GM23338 (cell line): ENCODE results near the gene POLA2. TPM values are rescaled to one million over a fixed set of nuclear protein-coding genes. Genes with fewer than 3 reads are reported as not detected.

Source experiments
- ATAC-seq: fragments of 200-7000 bp; cut with Tn5 transposase; 3 replicates; pipeline ENCODE4 v1.9.1; 2020
- DNase-seq: peaks from one replicate; pipeline ENCODE4 v3.0.0-alpha.2; 2015; ENCODE audit warnings: low spot score
- H2AFZ ChIP-seq: fragments of 200-600 bp; sonication (generic); 2 replicates; pipeline ENCODE4 v1.8.0; 2016; ENCODE audit warnings: antibody characterized with exemption, mild to moderate bottlenecking, moderate library complexity
- H3F3A ChIP-seq: fragments of 200-600 bp; sonication (generic); replicated peaks from 2 replicates; pipeline ENCODE4 v1.8.0; 2017; ENCODE audit warnings: antibody characterized with exemption, mixed run types, low read depth
- H3K27ac ChIP-seq: fragments of 200-600 bp; sonication (generic); 2 replicates; pipeline ENCODE4 v1.6.1; 2016; ENCODE audit warnings: low read depth
- H3K27me3 ChIP-seq: fragments of 200-600 bp; sonication (generic); 2 replicates; pipeline ENCODE4 v1.8.0; 2016; ENCODE audit warnings: mild to moderate bottlenecking, mixed run types, moderate library complexity; ENCODE audit not compliant: insufficient read depth
- H3K36me3 ChIP-seq: fragments of 200-600 bp; sonication (generic); 2 replicates; pipeline ENCODE4 v1.8.0; 2016; ENCODE audit warnings: mild to moderate bottlenecking; ENCODE audit not compliant: insufficient read depth
- H3K4me1 ChIP-seq: fragments of 200-600 bp; sonication (generic); 2 replicates; pipeline ENCODE4 v1.8.0; 2016; ENCODE audit warnings: mild to moderate bottlenecking, moderate library complexity; ENCODE audit not compliant: insufficient read depth
- H3K4me2 ChIP-seq: fragments of 200-600 bp; sonication (generic); 2 replicates; pipeline ENCODE4 v1.7.1; 2017; ENCODE audit warnings: mixed run types
- H3K4me3 ChIP-seq: fragments of 200-600 bp; sonication (generic); 2 replicates; pipeline ENCODE4 v1.6.1; 2016; ENCODE audit warnings: mixed run types
- H3K79me2 ChIP-seq: fragments of 200-600 bp; sonication (generic); replicated peaks from 2 replicates; pipeline ENCODE4 v1.8.0; 2017; ENCODE audit warnings: mild to moderate bottlenecking; ENCODE audit not compliant: insufficient read depth
- H3K9me2 ChIP-seq: fragments of 200-600 bp; sonication (generic); 2 replicates; pipeline ENCODE4 v1.8.0; 2017; ENCODE audit not compliant: insufficient read depth
- H4K20me1 ChIP-seq: fragments of 200-600 bp; sonication (generic); replicated peaks from 2 replicates; pipeline ENCODE4 v1.8.0; 2017; ENCODE audit warnings: mild to moderate bottlenecking; ENCODE audit not compliant: insufficient read depth
- H3K27ac Mint-ChIP-seq: 2 replicates; pipeline ENCODE4 v1.8.0; 2020; ENCODE audit warnings: inconsistent platforms, mild to moderate bottlenecking, moderate library complexity, mixed read lengths
- H3K27me3 Mint-ChIP-seq: 3 replicates; pipeline ENCODE4 v1.8.0; 2022; ENCODE audit warnings: low read depth, mild to moderate bottlenecking, moderate library complexity, mixed read lengths, inconsistent platforms; ENCODE audit not compliant: insufficient read depth, poor library complexity
- H3K36me3 Mint-ChIP-seq: 3 replicates; pipeline ENCODE4 v1.8.0; 2021; ENCODE audit warnings: low read depth, mild to moderate bottlenecking, inconsistent platforms, moderate library complexity, mixed read lengths
- H3K4me1 Mint-ChIP-seq: 3 replicates; pipeline ENCODE4 v1.8.0; 2020; ENCODE audit warnings: mild to moderate bottlenecking, inconsistent platforms, mixed read lengths
- H3K4me3 Mint-ChIP-seq: 3 replicates; pipeline ENCODE4 v1.8.0; 2021; ENCODE audit warnings: moderate library complexity, mild to moderate bottlenecking, inconsistent platforms, mixed read lengths
- H3K9me3 Mint-ChIP-seq: 3 replicates; pipeline ENCODE4 v1.8.0; 2020; ENCODE audit warnings: moderate library complexity, mild to moderate bottlenecking, inconsistent platforms, mixed read lengths
- CREB1 ChIP-seq: fragments of 250-450 bp; sonication (Bioruptor Pico); IDR thresholded peaks from 2 replicates; pipeline ENCODE4 v1.5.0; 2020; ENCODE audit warnings: low read depth, mild to moderate bottlenecking, moderate library complexity
- CTCF ChIP-seq, 2 experiments: fragments of 200-600 bp in 1 of 2; sonication (generic) in 1 of 2; conservative IDR thresholded peaks; 2 replicates each; pipeline versions ENCODE4 v1.5.1 to v1.6.1; 2016 to 2017; ENCODE audit warnings: antibody characterized with exemption in 2 of 2, low read depth in 2 of 2, mild to moderate bottlenecking in 2 of 2, moderate library complexity in 1 of 2
- EZH2phosphoT487 ChIP-seq: fragments of 200-600 bp; sonication (generic); IDR thresholded peaks from one replicate; pipeline ENCODE4 v1.8.1; 2018; ENCODE audit warnings: antibody characterized with exemption; ENCODE audit not compliant: unreplicated experiment
- JUNB ChIP-seq: IDR thresholded peaks from one replicate; pipeline ENCODE4 v1.6.1; 2016; ENCODE audit warnings: antibody characterized with exemption; ENCODE audit not compliant: unreplicated experiment
- NANOG ChIP-seq: IDR thresholded peaks from 2 replicates; pipeline ENCODE4 v1.6.1; 2016; ENCODE audit warnings: antibody characterized with exemption, borderline replicate concordance
- ZNF331 ChIP-seq: fragments of 250-450 bp; sonication (Bioruptor Pico); IDR thresholded peaks from 2 replicates; pipeline ENCODE4 v1.5.0; 2020; ENCODE audit warnings: low read depth, mild to moderate bottlenecking, moderate library complexity
- ZNF462 ChIP-seq: fragments of 250-450 bp; sonication (Bioruptor Pico); IDR thresholded peaks from 2 replicates; pipeline ENCODE4 v1.5.0; 2020; ENCODE audit warnings: mild to moderate bottlenecking, moderate library complexity
- polyA plus RNA-seq: library from polyadenylated mRNA; unstranded; fragments of >200 nt; fragmentation: Nextera tagmentation; extraction: Ambion mirVana; gene quantifications from 2 replicates; pipeline ENCODE4 v1.2.1, GENCODE V29; 2016
- total RNA-seq: library from RNA; depleted of rRNA; stranded (reverse); fragments of >200 nt; shearing (Covaris generic); gene quantifications from 2 replicates; pipeline ENCODE4 v1.2.3, GENCODE V29; 2014
- TF ChIP-seq, protein P1 (sequence below): IDR thresholded peaks from 2 replicates; pipeline ENCODE4 v1.6.1; 2016; ENCODE audit warnings: antibody characterized with exemption

POLA2 gene
- total and polyA plus RNA-seq, 2 experiments from 2014 or later, result 22.5 to 30.4 TPM

GRCh38 chr11:65274735-65275682 is 13.2 kb downstream of the POLA2 start:
- no peaks in the 10 kb centered on the region for H3K79me2 ChIP-seq
- no peak overlapping the region for H3K27ac ChIP-seq
- peaks cover 22% of the 10 kb centered on the region for H3K36me3 ChIP-seq
- ATAC-seq, result peak; percentile 99
- Mint-ChIP-seq H3K27ac (no peak overlapping the region), H3K4me1 (peaks cover 5% of the 10 kb centered on the region; the same call in 1 of the 3 replicates), H3K4me3 (no peak overlapping the region), H3K27me3 (peaks cover 4% of the 10 kb centered on the region), H3K9me3 (no peaks in the 10 kb centered on the region), H3K36me3 (peaks cover 69% of the 10 kb centered on the region)
- no peak overlapping the region for H2AFZ ChIP-seq
- no peak overlapping the region for H3K4me3 ChIP-seq
- no peaks in the 10 kb centered on the region for H3K9me2 ChIP-seq
- H3K4me2 ChIP-seq, result no peak overlapping the region
- H3F3A ChIP-seq, result peaks cover 7% of the 10 kb centered on the region; the same call in 1 of the 2 replicates
- no peaks in the 10 kb centered on the region for H3K27me3 ChIP-seq
- DNase-seq, result peak; percentile 83
- no peaks in the 10 kb centered on the region for H3K4me1 ChIP-seq
- peaks cover 1% of the 10 kb centered on the region for H4K20me1 ChIP-seq
- no peak for TF ChIP-seq EZH2phosphoT487
- TF ChIP-seq NANOG, result no peak
- no peak for TF ChIP-seq ZNF331
- TF ChIP-seq CREB1, result no peak
- TF ChIP-seq ZNF462, result no peak
- TF ChIP-seq, protein P1, sequence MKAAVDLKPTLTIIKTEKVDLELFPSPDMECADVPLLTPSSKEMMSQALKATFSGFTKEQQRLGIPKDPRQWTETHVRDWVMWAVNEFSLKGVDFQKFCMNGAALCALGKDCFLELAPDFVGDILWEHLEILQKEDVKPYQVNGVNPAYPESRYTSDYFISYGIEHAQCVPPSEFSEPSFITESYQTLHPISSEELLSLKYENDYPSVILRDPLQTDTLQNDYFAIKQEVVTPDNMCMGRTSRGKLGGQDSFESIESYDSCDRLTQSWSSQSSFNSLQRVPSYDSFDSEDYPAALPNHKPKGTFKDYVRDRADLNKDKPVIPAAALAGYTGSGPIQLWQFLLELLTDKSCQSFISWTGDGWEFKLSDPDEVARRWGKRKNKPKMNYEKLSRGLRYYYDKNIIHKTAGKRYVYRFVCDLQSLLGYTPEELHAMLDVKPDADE, result no peak
- no peak for TF ChIP-seq JUNB
- TF ChIP-seq CTCF (conservative IDR thresholded peaks at IDR 0.05; ENCODE audit: low read depth in 2 of 2), result peak; percentile 83 to 94
